Memory B cell (primary cell): ENCODE data around the gene GCNT1.
"Not testable (repeated sequence)": the region's sequence is repeated elsewhere in the genome, so short reads cannot be mapped to it uniquely, and the experiment has no call there.

Source experiments
- ATAC-seq: fragments of 150-1000 bp; cut with Tn5 transposase; 2 replicates; pipeline ENCODE4 v1.10.0; 2021; ENCODE audit warnings: low read depth, mild to moderate bottlenecking, moderate library complexity
- DNase-seq, 2 donors: peaks; one replicate each; pipeline ENCODE4 v3.0.0; 2022; ENCODE audit warnings: low spot score in 2 of 2
- H3K27ac Mint-ChIP-seq: one replicate; pipeline ENCODE4 v1.8.0; 2022; ENCODE audit warnings: mild to moderate bottlenecking, moderate library complexity, mixed read lengths
- H3K27me3 Mint-ChIP-seq: one replicate; pipeline ENCODE4 v1.8.0; 2022; ENCODE audit warnings: mixed read lengths
- H3K36me3 Mint-ChIP-seq: one replicate; pipeline ENCODE4 v1.8.0; 2022; ENCODE audit warnings: mild to moderate bottlenecking, mixed read lengths
- H3K4me1 Mint-ChIP-seq: one replicate; pipeline ENCODE4 v1.8.0; 2022; ENCODE audit warnings: mixed read lengths
- H3K4me3 Mint-ChIP-seq: one replicate; pipeline ENCODE4 v1.8.0; 2022; ENCODE audit warnings: mild to moderate bottlenecking, moderate library complexity, mixed read lengths
- H3K9me3 Mint-ChIP-seq: one replicate; pipeline ENCODE4 v1.8.0; 2022; ENCODE audit warnings: mixed read lengths

Gene GCNT1

DNA sequence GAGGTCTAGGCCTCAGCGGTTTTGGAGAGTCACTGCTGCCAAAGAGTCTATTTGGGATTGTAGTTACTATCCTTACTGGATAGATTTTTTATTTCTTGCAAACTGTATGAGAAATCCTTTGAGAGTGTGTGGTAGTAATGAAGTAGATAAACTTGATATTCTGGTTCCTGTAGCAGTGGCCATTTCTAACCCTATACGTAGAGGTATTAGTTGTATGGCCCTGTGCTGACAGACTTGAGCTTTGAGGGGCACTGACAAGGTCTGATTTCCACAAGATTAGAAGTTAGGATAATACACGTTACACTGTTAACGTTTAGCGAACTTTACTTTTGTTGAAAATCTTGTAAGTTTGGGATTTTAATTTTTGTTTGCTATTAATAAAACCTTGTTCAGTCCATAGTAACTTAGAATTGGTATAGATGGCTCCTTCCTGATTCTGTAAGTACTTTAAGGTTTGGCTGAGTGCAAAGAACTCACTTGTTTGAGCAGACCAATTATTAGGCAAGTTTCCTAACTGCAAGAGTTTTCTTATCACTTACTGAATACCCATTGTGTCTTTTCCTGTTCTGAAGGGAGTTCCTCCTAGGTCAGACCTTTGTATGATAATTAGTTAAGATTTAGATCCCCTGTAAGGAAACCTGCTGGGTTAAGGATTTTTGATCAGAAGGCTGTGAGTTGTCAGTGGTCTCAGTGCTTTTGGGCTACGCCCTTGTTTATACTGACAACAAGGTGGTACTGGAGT is 31.4 kb downstream of the GCNT1 start:
- no peak for ATAC-seq

DNA sequence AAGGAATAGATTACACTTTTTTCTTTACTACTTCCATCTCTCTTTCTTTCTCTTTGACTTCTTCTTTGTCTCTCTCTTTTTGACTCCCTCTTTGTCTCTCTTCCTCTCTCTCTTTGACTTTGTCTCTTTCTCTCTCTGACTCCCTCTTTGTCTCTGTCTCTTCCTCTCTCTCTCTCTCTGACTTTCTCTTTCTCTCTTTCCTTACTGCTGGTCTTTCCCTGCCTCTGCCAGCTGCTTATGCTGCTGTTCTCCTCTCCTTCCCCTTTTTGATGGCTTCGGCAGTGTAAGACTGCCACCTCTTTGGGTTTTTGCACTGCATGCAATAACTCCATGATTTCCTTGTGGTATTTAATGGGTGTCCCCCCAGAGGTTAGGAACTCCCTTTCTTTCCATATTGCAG is 32.1 kb downstream of the GCNT1 start:
- not testable (repeated sequence) for DNase-seq, H3K9me3 Mint-ChIP-seq, H3K4me3 Mint-ChIP-seq, H3K27ac Mint-ChIP-seq, H3K36me3 Mint-ChIP-seq, H3K27me3 Mint-ChIP-seq, H3K4me1 Mint-ChIP-seq, ATAC-seq

More for the DNA sequence above, 31.4 kb downstream of the GCNT1 start:
- Mint-ChIP-seq H3K9me3 (no peaks in the 10 kb centered on the region), H3K4me3 (no peak overlapping the region), H3K36me3 (peaks cover 4% of the 10 kb centered on the region), H3K27me3 (peaks cover 4% of the 10 kb centered on the region), H3K4me1 (peaks cover 3% of the 10 kb centered on the region), H3K27ac (no peak overlapping the region)
- no peak for DNase-seq

DNA sequence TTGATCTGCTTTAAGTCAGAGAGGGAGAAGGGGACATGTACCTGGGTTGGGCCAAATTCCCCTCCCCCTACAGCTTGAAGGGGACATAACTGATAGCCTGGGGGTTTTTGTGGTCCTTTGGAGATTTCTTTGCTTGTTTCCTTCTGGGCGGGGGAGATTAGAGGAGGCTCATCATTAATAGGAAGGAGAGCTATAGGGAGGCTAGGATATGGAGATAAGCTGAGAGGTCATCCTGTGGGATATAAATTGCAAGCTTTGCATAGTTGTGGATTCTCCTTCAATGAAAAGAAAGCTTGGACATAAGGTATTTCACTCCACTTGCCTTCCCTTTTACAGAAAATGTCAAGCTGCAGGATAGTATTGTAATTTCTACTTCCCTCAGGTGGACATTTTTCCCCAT is 34.5 kb downstream of the GCNT1 start:
- DNase-seq, H3K27ac Mint-ChIP-seq, H3K4me3 Mint-ChIP-seq, H3K9me3 Mint-ChIP-seq, H3K4me1 Mint-ChIP-seq, H3K27me3 Mint-ChIP-seq, ATAC-seq, H3K36me3 Mint-ChIP-seq: not testable (repeated sequence)

DNA sequence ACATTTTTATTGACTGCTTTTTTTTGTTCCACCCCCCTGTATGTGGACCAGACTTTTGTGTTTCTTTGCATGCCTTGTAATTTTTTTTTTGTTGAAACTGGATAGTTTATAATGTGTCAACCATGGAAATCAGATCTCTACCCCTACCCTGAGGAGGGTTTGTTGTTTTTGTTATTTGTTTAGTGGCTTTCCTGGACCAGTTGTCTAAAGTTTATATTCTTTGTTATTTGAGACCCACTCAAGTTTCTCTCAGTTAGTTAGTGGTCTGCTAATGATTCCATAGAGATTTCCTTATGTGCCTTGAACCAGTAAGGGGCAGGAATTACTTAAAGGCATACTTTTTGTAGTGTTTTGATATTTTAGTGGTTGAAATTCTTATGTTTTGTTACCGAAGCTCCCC is 41.1 kb downstream of the GCNT1 start:
- no peak overlapping the region for H3K4me3 Mint-ChIP-seq
- peaks cover 3% of the 10 kb centered on the region for H3K27me3 Mint-ChIP-seq
- no peak for ATAC-seq
- no peak for DNase-seq
- H3K36me3 Mint-ChIP-seq = peaks cover 3% of the 10 kb centered on the region
- H3K27ac Mint-ChIP-seq = no peak overlapping the region
- no peaks in the 10 kb centered on the region for H3K9me3 Mint-ChIP-seq
- H3K4me1 Mint-ChIP-seq = no peaks in the 10 kb centered on the region

- no peak overlapping the region for H3K27ac Mint-ChIP-seq
- H3K9me3 Mint-ChIP-seq = no peaks in the 10 kb centered on the region
- H3K36me3 Mint-ChIP-seq = peaks cover 2% of the 10 kb centered on the region
- H3K27me3 Mint-ChIP-seq = peaks cover 3% of the 10 kb centered on the region
- no peaks in the 10 kb centered on the region for H3K4me1 Mint-ChIP-seq
- no peak overlapping the region for H3K4me3 Mint-ChIP-seq
- ATAC-seq (no peak), DNase-seq (no peak)
These were observed 43.8 kb downstream of the GCNT1 start for GRCh38 chr9:76502746-76503145.

- ATAC-seq (no peak), DNase-seq (no peak)
- Mint-ChIP-seq H3K9me3 (peaks cover 2% of the 10 kb centered on the region), H3K27me3 (peaks cover 1% of the 10 kb centered on the region), H3K4me3 (no peak overlapping the region), H3K36me3 (no peaks in the 10 kb centered on the region), H3K27ac (no peak overlapping the region), H3K4me1 (no peaks in the 10 kb centered on the region)
These were observed 51.1 kb downstream of the GCNT1 start for GRCh38 chr9:76510041-76510440.

GRCh38 chr9:76510446-76510845 is 51.5 kb downstream of the GCNT1 start:
- Mint-ChIP-seq H3K27ac (no peak overlapping the region), H3K4me3 (no peak overlapping the region), H3K36me3 (no peaks in the 10 kb centered on the region), H3K4me1 (no peaks in the 10 kb centered on the region), H3K27me3 (peaks cover 1% of the 10 kb centered on the region), H3K9me3 (peaks cover 3% of the 10 kb centered on the region)
- no peak for DNase-seq
- no peak for ATAC-seq

DNA sequence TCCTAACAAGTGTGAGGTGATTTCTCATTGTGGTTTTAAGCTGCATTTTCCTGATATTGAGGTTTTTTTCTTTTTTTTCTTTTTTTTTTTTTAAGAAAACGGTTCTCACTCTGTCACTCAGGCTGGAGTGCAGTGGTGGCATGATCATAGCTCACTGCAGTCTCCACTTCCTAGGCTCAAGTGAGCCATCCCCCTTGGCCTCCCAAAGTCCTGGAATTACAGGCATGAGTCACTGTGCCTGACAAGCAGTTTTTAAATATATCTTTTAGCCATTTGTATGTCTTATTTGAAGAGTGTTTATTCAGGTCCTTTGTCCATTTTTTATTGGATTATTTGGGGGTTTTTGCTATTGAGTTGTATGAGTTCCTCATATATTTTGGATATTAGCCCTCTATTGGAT is 53.8 kb downstream of the GCNT1 start:
- Mint-ChIP-seq H3K27ac (no peak overlapping the region), H3K4me1 (no peaks in the 10 kb centered on the region), H3K36me3 (no peaks in the 10 kb centered on the region), H3K9me3 (peaks cover 3% of the 10 kb centered on the region), H3K4me3 (no peak overlapping the region), H3K27me3 (peaks cover 3% of the 10 kb centered on the region)
- no peak for DNase-seq
- no peak for ATAC-seq

- H3K4me3 Mint-ChIP-seq = no peak overlapping the region
- no peak for DNase-seq
- no peaks in the 10 kb centered on the region for H3K4me1 Mint-ChIP-seq
- H3K27ac Mint-ChIP-seq = no peak overlapping the region
- H3K27me3 Mint-ChIP-seq = peaks cover 6% of the 10 kb centered on the region
- ATAC-seq = no peak
- peaks cover 3% of the 10 kb centered on the region for H3K9me3 Mint-ChIP-seq
- H3K36me3 Mint-ChIP-seq = no peaks in the 10 kb centered on the region
These were observed 57.4 kb downstream of the GCNT1 start for GRCh38 chr9:76516350-76516749.

- no peaks in the 10 kb centered on the region for H3K4me1 Mint-ChIP-seq
- H3K36me3 Mint-ChIP-seq = no peaks in the 10 kb centered on the region
- H3K4me3 Mint-ChIP-seq = no peak overlapping the region
- peaks cover 6% of the 10 kb centered on the region for H3K27me3 Mint-ChIP-seq
- ATAC-seq (no peak), DNase-seq (no peak)
- no peak overlapping the region for H3K27ac Mint-ChIP-seq
- H3K9me3 Mint-ChIP-seq = peaks cover 3% of the 10 kb centered on the region
These were observed 57.9 kb downstream of the GCNT1 start for GRCh38 chr9:76516871-76517270.

DNA sequence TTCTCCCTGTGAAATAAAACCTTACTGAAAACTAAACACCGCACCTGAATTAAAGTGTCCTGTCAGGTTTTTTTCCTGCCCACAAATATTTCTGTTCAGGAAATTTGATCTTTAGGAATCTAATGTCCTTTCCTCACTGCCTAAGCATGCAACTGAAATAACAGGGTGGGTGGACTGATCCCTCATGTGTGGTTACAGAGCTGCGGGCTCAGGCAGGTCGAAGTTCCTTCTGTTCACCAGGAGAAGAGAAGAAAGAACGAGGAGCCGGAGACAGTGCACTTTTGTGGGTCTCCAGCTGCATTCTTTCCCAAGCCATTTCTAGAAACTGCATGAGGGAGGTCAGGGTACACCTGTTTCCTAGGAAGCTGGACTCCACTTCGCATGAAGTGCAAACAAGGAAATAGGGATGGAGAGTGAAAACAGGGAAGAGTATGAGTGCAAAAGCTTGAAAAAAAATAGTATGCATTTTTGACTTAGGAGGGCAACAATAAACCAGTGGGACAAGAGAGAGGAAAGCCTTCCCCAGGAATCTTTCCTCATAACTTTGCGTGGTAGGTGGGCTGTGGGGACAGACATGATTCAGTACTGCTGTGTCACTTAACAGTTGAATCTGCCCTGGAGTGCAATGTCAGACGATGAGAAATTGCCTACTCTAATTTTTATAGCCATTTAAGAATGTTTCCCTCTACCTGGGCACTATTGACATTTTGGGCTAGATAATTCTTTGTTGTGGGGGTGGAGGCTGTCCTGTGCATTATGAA is 60.3 kb downstream of the GCNT1 start:
- H3K36me3 Mint-ChIP-seq = no peaks in the 10 kb centered on the region
- DNase-seq (no peak), ATAC-seq (no peak)
- peaks cover 5% of the 10 kb centered on the region for H3K27me3 Mint-ChIP-seq
- no peak overlapping the region for H3K27ac Mint-ChIP-seq
- H3K4me1 Mint-ChIP-seq = no peaks in the 10 kb centered on the region
- peaks cover 1% of the 10 kb centered on the region for H3K9me3 Mint-ChIP-seq
- no peak overlapping the region for H3K4me3 Mint-ChIP-seq

DNA sequence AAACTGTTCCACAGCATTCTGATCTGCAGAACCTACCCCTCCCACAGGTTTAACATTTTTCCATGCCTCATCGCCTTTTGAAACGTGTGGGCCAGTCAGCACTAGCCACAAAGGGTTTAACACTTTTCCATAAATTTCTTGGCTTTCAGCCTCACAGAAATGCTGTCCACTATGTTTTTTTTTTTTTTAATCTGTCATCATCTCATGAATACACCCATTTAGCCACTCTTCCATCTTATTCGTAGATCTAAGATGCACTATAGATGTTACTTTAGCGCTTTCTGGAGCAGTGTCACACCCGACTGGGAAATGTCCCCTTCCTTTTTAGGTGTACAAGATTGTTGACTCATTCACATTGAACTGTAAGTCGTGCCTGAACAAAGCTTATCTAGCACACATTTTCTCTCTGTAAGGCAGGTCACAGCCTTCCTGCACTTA is 62.3 kb downstream of the GCNT1 start:
- H3K4me3 Mint-ChIP-seq = no peak overlapping the region
- DNase-seq (no peak), ATAC-seq (no peak)
- H3K27ac Mint-ChIP-seq = no peak overlapping the region
- H3K4me1 Mint-ChIP-seq = no peaks in the 10 kb centered on the region
- no peaks in the 10 kb centered on the region for H3K9me3 Mint-ChIP-seq
- H3K36me3 Mint-ChIP-seq = no peaks in the 10 kb centered on the region
- H3K27me3 Mint-ChIP-seq = peaks cover 5% of the 10 kb centered on the region

DNA sequence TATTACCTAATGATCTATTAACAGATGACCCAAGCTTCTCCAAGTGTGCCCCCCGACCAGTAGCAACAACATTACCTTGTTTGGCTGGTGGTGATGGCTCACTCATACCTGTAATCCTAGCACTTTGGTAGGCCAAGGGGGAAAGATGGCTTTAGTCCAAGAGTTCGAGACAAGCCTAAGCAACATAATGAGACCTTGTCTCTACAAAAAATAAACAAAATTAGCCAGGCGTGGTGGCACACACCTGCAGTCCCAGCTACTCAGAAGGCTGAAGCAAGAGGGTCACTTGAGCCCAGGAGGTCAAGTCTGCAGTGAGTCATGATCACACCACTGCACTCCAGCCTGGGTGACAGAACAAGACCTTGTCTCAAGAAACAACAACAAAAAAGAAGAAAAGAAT is 62.9 kb downstream of the GCNT1 start:
- Mint-ChIP-seq H3K27me3 (peaks cover 3% of the 10 kb centered on the region), H3K4me1 (no peaks in the 10 kb centered on the region), H3K27ac (no peak overlapping the region), H3K4me3 (no peak overlapping the region), H3K36me3 (no peaks in the 10 kb centered on the region), H3K9me3 (no peaks in the 10 kb centered on the region)
- ATAC-seq = no peak
- DNase-seq = no peak

DNA sequence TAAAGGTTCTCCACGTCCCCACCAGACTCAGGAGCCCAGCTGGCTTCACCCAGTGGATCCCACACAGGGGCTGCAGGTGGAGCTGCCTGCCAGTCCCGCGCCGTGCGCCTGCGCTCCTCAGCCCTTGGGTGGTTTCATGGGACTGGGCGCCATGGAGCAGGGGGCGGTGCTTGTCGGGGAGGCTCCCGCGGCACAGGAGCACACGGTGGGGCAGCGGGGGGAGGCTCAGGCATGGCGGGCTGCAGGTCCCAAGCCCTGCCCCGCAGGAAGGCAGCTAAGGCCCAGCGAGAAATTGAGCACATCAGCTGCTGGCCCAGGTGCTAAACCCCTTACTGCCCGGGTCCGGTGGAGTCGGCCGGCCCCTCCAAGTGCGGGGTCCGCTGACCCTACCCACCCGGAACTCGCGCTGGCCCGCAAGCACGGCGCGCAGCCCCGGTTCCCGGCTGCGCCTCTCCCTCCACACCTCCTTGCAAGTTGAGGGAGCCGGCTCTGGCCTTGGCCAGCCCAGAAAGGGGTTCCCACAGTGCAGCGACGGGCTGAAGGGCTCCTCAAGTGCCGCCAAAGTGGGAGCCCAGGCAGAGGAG is 64.7 kb downstream of the GCNT1 start:
- not testable (repeated sequence) for H3K27me3 Mint-ChIP-seq, ATAC-seq, H3K36me3 Mint-ChIP-seq, DNase-seq, H3K4me1 Mint-ChIP-seq, H3K9me3 Mint-ChIP-seq, H3K4me3 Mint-ChIP-seq, H3K27ac Mint-ChIP-seq
